ENCODE results near the gene GTF3C2. TPM values are rescaled to one million over a fixed set of nuclear protein-coding genes. Genes with fewer than 3 reads are reported as not detected.

The GTF3C2 gene
- total and polyA plus RNA-seq, 9 of the 15 experiments (the other 6 are each of a cell fraction or from before 2014, with no cell fraction given): 35.5 to 96.8 (median 53.0) TPM

DNA sequence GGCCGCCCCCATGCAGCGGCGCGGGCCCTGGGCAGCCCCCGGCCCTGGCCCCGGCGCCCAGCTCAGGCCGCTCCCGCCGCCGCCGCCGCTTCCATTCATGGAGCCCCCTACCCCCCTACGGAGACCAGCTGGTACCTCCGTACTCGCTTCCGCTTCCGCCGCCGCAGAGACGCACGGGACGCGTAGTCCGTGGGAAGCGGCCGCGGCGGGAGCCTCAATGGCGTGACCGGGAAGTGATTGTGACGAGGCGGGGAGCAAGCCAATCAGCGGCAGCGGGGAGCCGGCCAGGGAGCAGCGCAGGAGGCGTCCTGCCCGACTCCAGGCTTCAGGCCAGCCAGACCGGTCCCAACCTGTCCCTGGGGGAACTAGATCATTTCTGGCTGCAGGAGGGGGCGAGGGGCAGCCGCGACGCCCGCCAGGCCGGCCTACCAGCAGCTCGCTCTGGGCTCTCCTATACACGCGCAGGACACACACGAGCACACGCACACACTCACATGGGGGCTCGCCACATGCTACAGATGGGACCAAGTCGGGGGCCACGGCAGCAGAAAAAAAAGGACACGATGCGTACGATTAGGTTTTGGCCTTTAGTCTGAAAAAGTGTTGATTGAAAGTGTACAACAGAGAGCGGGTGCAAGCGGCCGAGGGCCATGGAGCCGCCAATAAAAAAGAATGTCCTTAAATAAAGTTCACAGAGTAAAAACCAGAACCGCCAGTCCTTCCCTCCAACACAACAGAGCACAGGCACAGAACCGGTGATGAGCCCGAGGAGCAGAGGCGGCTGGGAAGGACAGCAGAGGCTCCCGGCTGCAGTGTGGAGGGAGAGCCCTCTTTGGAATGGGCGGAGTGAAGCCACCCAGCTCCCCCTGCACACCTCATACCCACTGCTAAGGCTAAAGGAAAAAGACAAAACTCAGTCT is 24.3 kb upstream of the GTF3C2 start, which contains the start of gene ZNF513 (continued):
- TF ChIP-seq GATAD2B (IDR thresholded peaks at IDR 0.05; ENCODE audit: borderline replicate concordance) (no peak; the same call in 1 of the 2 replicates), RBM17 (IDR thresholded peaks at IDR 0.05; ENCODE audit: borderline replicate concordance, low read depth, low read length) (no peak), ATF1 (CRISPR knock-in tag; IDR thresholded peaks at IDR 0.05) (peak; percentile 67), ATF1 (tag; IDR thresholded peaks at IDR 0.05) (peak; percentile 95), ZBED1 (IDR thresholded peaks at IDR 0.05) (0 out of 2 replicates have a peak, but pooled peaks have one; percentile 68), BRD4 (IDR thresholded peaks at IDR 0.05) (peak; percentile 70; the same call in 1 of the 2 replicates), ETS2 (tag; IDR thresholded peaks at IDR 0.05; ENCODE audit: borderline replicate concordance, poor library complexity, severe bottlenecking) (no peak), PPARD (CRISPR knock-in tag; IDR thresholded peaks at IDR 0.05) (no peak), MAZ (CRISPR knock-in tag; conservative IDR thresholded peaks at IDR 0.05 in 1 of 2, IDR thresholded peaks at IDR 0.05 in 1 of 2) (peak in 1 of 2 experiments; percentile 81; a peak in 2 of 4 replicates), ZNF77 (CRISPR knock-in tag; IDR thresholded peaks at IDR 0.05) (no peak), U2AF2 (optimal IDR thresholded peaks at IDR 0.05; ENCODE audit: low read depth, low read length) (no peak), GATA2 (CRISPR knock-in tag; IDR thresholded peaks at IDR 0.05) (no peak), EGR1 (conservative IDR thresholded peaks at IDR 0.05) (0 out of 2 replicates have a peak, but pooled peaks have one; percentile 25), KLF10 (CRISPR knock-in tag; IDR thresholded peaks at IDR 0.05) (no peak; the same call in 1 of the 2 replicates), BDP1 (IDR thresholded peaks at IDR 0.05; ENCODE audit: insufficient read depth, insufficient read length) (no peak)
- TF ChIP-seq, protein P1, sequence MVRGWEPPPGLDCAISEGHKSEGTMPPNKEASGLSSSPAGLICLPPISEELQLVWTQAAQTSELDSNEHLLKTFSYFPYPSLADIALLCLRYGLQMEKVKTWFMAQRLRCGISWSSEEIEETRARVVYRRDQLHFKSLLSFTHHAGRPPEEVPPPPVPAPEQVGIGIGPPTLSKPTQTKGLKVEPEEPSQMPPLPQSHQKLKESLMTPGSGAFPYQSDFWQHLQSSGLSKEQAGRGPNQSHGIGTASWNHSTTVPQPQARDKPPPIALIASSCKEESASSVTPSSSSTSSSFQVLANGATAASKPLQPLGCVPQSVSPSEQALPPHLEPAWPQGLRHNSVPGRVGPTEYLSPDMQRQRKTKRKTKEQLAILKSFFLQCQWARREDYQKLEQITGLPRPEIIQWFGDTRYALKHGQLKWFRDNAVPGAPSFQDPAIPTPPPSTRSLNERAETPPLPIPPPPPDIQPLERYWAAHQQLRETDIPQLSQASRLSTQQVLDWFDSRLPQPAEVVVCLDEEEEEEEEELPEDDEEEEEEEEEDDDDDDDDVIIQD (CRISPR knock-in tag; IDR thresholded peaks at IDR 0.05): no peak
- TF ChIP-seq, protein P2, sequence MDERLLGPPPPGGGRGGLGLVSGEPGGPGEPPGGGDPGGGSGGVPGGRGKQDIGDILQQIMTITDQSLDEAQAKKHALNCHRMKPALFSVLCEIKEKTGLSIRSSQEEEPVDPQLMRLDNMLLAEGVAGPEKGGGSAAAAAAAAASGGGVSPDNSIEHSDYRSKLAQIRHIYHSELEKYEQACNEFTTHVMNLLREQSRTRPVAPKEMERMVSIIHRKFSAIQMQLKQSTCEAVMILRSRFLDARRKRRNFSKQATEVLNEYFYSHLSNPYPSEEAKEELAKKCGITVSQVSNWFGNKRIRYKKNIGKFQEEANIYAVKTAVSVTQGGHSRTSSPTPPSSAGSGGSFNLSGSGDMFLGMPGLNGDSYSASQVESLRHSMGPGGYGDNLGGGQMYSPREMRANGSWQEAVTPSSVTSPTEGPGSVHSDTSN (CRISPR knock-in tag; IDR thresholded peaks at IDR 0.05; ENCODE audit: low read depth): no peak
- TF ChIP-seq, protein P2 (tag; conservative IDR thresholded peaks at IDR 0.05; ENCODE audit: low read depth): no peak
- TF ChIP-seq, protein P3, sequence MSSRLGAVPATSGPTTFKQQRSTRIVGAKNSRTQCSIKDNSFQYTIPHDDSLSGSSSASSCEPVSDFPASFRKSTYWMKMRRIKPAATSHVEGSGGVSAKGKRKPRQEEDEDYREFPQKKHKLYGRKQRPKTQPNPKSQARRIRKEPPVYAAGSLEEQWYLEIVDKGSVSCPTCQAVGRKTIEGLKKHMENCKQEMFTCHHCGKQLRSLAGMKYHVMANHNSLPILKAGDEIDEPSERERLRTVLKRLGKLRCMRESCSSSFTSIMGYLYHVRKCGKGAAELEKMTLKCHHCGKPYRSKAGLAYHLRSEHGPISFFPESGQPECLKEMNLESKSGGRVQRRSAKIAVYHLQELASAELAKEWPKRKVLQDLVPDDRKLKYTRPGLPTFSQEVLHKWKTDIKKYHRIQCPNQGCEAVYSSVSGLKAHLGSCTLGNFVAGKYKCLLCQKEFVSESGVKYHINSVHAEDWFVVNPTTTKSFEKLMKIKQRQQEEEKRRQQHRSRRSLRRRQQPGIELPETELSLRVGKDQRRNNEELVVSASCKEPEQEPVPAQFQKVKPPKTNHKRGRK (tag; IDR thresholded peaks at IDR 0.05): no peak
- TF ChIP-seq, protein P4, sequence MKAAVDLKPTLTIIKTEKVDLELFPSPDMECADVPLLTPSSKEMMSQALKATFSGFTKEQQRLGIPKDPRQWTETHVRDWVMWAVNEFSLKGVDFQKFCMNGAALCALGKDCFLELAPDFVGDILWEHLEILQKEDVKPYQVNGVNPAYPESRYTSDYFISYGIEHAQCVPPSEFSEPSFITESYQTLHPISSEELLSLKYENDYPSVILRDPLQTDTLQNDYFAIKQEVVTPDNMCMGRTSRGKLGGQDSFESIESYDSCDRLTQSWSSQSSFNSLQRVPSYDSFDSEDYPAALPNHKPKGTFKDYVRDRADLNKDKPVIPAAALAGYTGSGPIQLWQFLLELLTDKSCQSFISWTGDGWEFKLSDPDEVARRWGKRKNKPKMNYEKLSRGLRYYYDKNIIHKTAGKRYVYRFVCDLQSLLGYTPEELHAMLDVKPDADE (conservative IDR thresholded peaks at IDR 0.05; ENCODE audit: control insufficient read depth, low read depth, low read length): peak; percentile 69
- TF ChIP-seq, protein P5, sequence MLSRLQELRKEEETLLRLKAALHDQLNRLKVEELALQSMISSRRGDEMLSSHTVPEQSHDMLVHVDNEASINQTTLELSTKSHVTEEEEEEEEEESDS (CRISPR knock-in tag; IDR thresholded peaks at IDR 0.05): no peak
